Esophagus (tissue), 2 donors: ENCODE results near the gene ASIC2. TPM values are rescaled to one million over a fixed set of nuclear protein-coding genes. Genes with fewer than 3 reads are reported as not detected.

Experiments
- H3K27ac ChIP-seq, 2 donors: one replicate each; pipeline ENCODE4 v1.5.1; 2013; ENCODE audit warnings: low read depth in 2 of 2, mild to moderate bottlenecking in 2 of 2, inconsistent platforms in 1 of 2, low read length in 1 of 2, moderate library complexity in 1 of 2
- H3K27me3 ChIP-seq, 2 donors: one replicate each; pipeline ENCODE4 v1.6.1; 2013; ENCODE audit warnings: low read length in 2 of 2, control low read depth in 1 of 2, mild to moderate bottlenecking in 1 of 2; ENCODE audit not compliant: insufficient read depth in 2 of 2, control insufficient read depth in 1 of 2
- H3K36me3 ChIP-seq, 2 donors: one replicate each; pipeline ENCODE4 v1.6.1; 2013; ENCODE audit warnings: low read length in 1 of 2; ENCODE audit not compliant: control insufficient read depth in 2 of 2, insufficient read depth in 2 of 2
- H3K4me1 ChIP-seq, 2 donors: one replicate each; pipeline ENCODE4 v1.6.1; 2013; ENCODE audit warnings: low read length in 1 of 2; ENCODE audit not compliant: control insufficient read depth in 2 of 2, insufficient read depth in 2 of 2
- H3K4me3 ChIP-seq, 2 donors: one replicate each; pipeline ENCODE4 v1.5.1; 2013; ENCODE audit warnings: low read length in 2 of 2, mild to moderate bottlenecking in 2 of 2, low read depth in 1 of 2, moderate library complexity in 1 of 2
- H3K9me3 ChIP-seq, 2 donors: one replicate each; pipeline ENCODE4 v1.6.1; 2013; ENCODE audit warnings: mild to moderate bottlenecking in 2 of 2, low read depth in 1 of 2, low read length in 1 of 2, moderate library complexity in 1 of 2; ENCODE audit not compliant: control insufficient read depth in 2 of 2, insufficient read depth in 1 of 2
- WGBS, 2 donors: extraction: QIAGEN DNeasy Blood & Tissue Kit; methylation state at CpG; one replicate each; pipeline ENCODE4 v1.1.7; 2013; 5-methylcytosine and 5-hydroxymethylcytosine counted together
- polyA plus RNA-seq, 2 donors: library from polyadenylated mRNA; stranded (reverse); fragments of 200-250 nt; gene quantifications; one replicate each; pipeline ENCODE4 v1.2.3, GENCODE V29; 2013
- donor health status: healthy with polysubstance abuse.
- donor health status: Bipolar disorder and iron deficiency.

ASIC2 gene
- polyA plus RNA-seq, 2 donors = not detected

- Histone ChIP-seq H3K4me3 (no peak overlapping the region), H3K27me3 (no peaks in the 10 kb centered on the region)
- WGBS, 2 donors = 55 to 64% methylated on average over 10 of the region's 10 CpGs
These were observed 90.1 kb downstream of the ASIC2 start for GRCh38 chr17:33202796-33203495.

GRCh38 chr17:33202021-33202420, 91.1 kb downstream of the ASIC2 start:
- 58 to 61% methylated on average over 7 of the region's 7 CpGs for WGBS, 2 donors
- no peaks in the 10 kb centered on the region for H3K9me3 ChIP-seq
- no peak overlapping the region for H3K4me3 ChIP-seq
- H3K4me1 ChIP-seq = no peaks in the 10 kb centered on the region
- H3K27ac ChIP-seq = no peak overlapping the region
- H3K27me3 ChIP-seq = no peaks in the 10 kb centered on the region
- no peaks in the 10 kb centered on the region for H3K36me3 ChIP-seq

More at GRCh38 chr17:33202796-33203495, 90.1 kb downstream of the ASIC2 start:
- Histone ChIP-seq H3K9me3 (no peaks in the 10 kb centered on the region), H3K4me1 (no peaks in the 10 kb centered on the region), H3K27ac (no peak overlapping the region), H3K36me3 (no peaks in the 10 kb centered on the region)

- H3K9me3 ChIP-seq = no peaks in the 10 kb centered on the region
- H3K27me3 ChIP-seq = no peaks in the 10 kb centered on the region
- WGBS, 2 donors = 63 to 64% methylated on average over 4 of the region's 4 CpGs
- no peak overlapping the region for H3K4me3 ChIP-seq
- H3K4me1 ChIP-seq = no peaks in the 10 kb centered on the region
- no peaks in the 10 kb centered on the region for H3K36me3 ChIP-seq
- no peak overlapping the region for H3K27ac ChIP-seq
These were observed 91.8 kb downstream of the ASIC2 start for GRCh38 chr17:33201283-33201682.

- no peaks in the 10 kb centered on the region for H3K4me1 ChIP-seq
- H3K4me3 ChIP-seq = no peak overlapping the region
- H3K9me3 ChIP-seq = no peaks in the 10 kb centered on the region
- H3K27me3 ChIP-seq = no peaks in the 10 kb centered on the region
- no peak overlapping the region for H3K27ac ChIP-seq
- WGBS, 2 donors = 16 to 34% methylated on average over 1 of the region's 1 CpG
- H3K36me3 ChIP-seq = no peaks in the 10 kb centered on the region
These were observed 92.5 kb downstream of the ASIC2 start for GRCh38 chr17:33200587-33200986.

GRCh38 chr17:33199571-33200510, 93.3 kb downstream of the ASIC2 start:
- H3K27ac ChIP-seq = no peak overlapping the region
- 60 to 61% methylated on average over 12 of the region's 12 CpGs for WGBS, 2 donors
- no peaks in the 10 kb centered on the region for H3K4me1 ChIP-seq
- H3K36me3 ChIP-seq = no peaks in the 10 kb centered on the region
- no peak overlapping the region for H3K4me3 ChIP-seq
- H3K27me3 ChIP-seq = no peaks in the 10 kb centered on the region
- H3K9me3 ChIP-seq = no peaks in the 10 kb centered on the region

GRCh38 chr17:33198954-33199353, 94.1 kb downstream of the ASIC2 start:
- Histone ChIP-seq H3K9me3 (no peaks in the 10 kb centered on the region), H3K27me3 (no peaks in the 10 kb centered on the region), H3K4me1 (no peaks in the 10 kb centered on the region), H3K36me3 (no peaks in the 10 kb centered on the region), H3K4me3 (no peak overlapping the region), H3K27ac (no peak overlapping the region)
- WGBS, 2 donors = 65% methylated on average over 5 of the region's 5 CpGs

GRCh38 chr17:33197342-33197741, 95.8 kb downstream of the ASIC2 start:
- H3K36me3 ChIP-seq = no peaks in the 10 kb centered on the region
- 89 to 94% methylated on average over 2 of the region's 2 CpGs for WGBS, 2 donors
- no peaks in the 10 kb centered on the region for H3K27me3 ChIP-seq
- H3K4me1 ChIP-seq = no peaks in the 10 kb centered on the region
- H3K9me3 ChIP-seq = no peaks in the 10 kb centered on the region
- no peak overlapping the region for H3K4me3 ChIP-seq
- no peak overlapping the region for H3K27ac ChIP-seq

- WGBS, 2 donors = 62 to 80% methylated on average over 2 of the region's 2 CpGs
- Histone ChIP-seq H3K27ac (no peak overlapping the region), H3K4me3 (no peak overlapping the region), H3K36me3 (no peaks in the 10 kb centered on the region), H3K9me3 (no peaks in the 10 kb centered on the region), H3K4me1 (no peaks in the 10 kb centered on the region), H3K27me3 (no peaks in the 10 kb centered on the region)
These were observed 96.2 kb downstream of the ASIC2 start for GRCh38 chr17:33196883-33197282.

GRCh38 chr17:33192951-33193911, 99.9 kb downstream of the ASIC2 start:
- Histone ChIP-seq H3K9me3 (no peaks in the 10 kb centered on the region), H3K27me3 (no peaks in the 10 kb centered on the region), H3K4me3 (no peak overlapping the region), H3K36me3 (no peaks in the 10 kb centered on the region), H3K4me1 (no peaks in the 10 kb centered on the region), H3K27ac (no peak overlapping the region)
- 66 to 71% methylated on average over 9 of the region's 9 CpGs for WGBS, 2 donors
